Spleen (tissue), 7 donors: Measurements from ENCODE around the gene RANBP17.

Experiments
- CTCF ChIP-seq, 11 experiments: fragments of 200-600 bp in 7 of 11; fragments of 450-650 bp in 4 of 11; sonication (generic) in 4 of 11; IDR thresholded peaks in 8 of 11; conservative IDR thresholded peaks in 3 of 11; 1 replicate in 7 of 11; 2 replicates in 4 of 11; pipeline versions ENCODE4 v1.4.0 to v1.8.0; 2016 to 2021; ENCODE audit warnings: antibody characterized with exemption in 11 of 11, inconsistent platforms in 4 of 11, mild to moderate bottlenecking in 1 of 11
- POLR2A ChIP-seq, 3 donors: fragments of 450-650 bp; IDR thresholded peaks; one replicate each; pipeline ENCODE4 v1.5.1; 2017; ENCODE audit warnings: antibody characterized with exemption in 3 of 3, mild to moderate bottlenecking in 1 of 3
- POLR2AphosphoS5 ChIP-seq, 3 donors: sonication (generic); formaldehyde crosslinking; IDR thresholded peaks; one replicate each; pipeline ENCODE4 v1.5.1; 2017; ENCODE audit warnings: antibody characterized with exemption in 3 of 3
- donor health status: DM: no; HTN: no; CAD: no; lungs with moderate emphysema.
- donor health status: DM: no; HTN: no; CAD: no.
- donor health status: DM: no; HTN: no; CAD: no.

GRCh38 chr5:171288066-171288465, 426.2 kb downstream of the RANBP17 start:
- no peak for TF ChIP-seq POLR2A (IDR thresholded peaks at IDR 0.05)
- no peak for TF ChIP-seq CTCF (IDR thresholded peaks at IDR 0.05 in 8 of 11, conservative IDR thresholded peaks at IDR 0.05 in 3 of 11)
- TF ChIP-seq POLR2AphosphoS5 (IDR thresholded peaks at IDR 0.05) = no peak
